Measurements from ENCODE around the gene PARD3. TPM values are rescaled to one million over a fixed set of nuclear protein-coding genes. Genes with fewer than 3 reads are reported as not detected.

PARD3 gene
- total and polyA plus RNA-seq, 2 donors from 2014 or later: 21.1 to 47.5 TPM

DNA sequence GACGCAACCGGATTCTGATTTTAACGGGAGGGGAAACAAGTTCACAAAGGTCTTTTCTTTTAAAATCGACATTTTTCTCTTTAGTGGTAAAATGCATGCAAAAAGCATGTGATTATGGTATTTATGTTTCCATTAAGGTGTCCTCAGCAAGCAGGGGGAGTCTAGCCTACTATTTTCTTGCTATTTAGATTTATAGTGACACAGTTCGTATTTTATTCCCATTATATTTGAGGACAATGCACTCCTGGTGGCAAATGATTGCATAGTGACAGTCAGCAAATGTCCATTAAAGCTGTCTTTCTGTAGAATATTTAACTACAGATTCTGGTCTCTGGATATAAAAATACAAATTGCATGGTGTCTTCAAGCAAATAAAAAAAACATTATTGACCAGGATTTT lies 554.2 kb downstream of the PARD3 start:
- Histone ChIP-seq H3K9ac (ENCODE audit: low read length in 3 of 3) (no peak overlapping the region), H3K4me1 (ENCODE audit: control insufficient read depth in 2 of 3, insufficient read depth in 2 of 3, low read depth in 1 of 3, low read length in 3 of 3) (no peaks in the 10 kb centered on the region), H3K27me3 (ENCODE audit: control insufficient read depth, insufficient read depth, low read length) (no peaks in the 10 kb centered on the region), H3K27ac (ENCODE audit: low read depth in 2 of 2, low read length in 2 of 2) (no peak overlapping the region), H3K9me3 (ENCODE audit: control insufficient read depth in 2 of 3, insufficient read depth in 1 of 3, low read length in 3 of 3) (peaks cover 0 to 3% (median 0%) of the 10 kb centered on the region in 3 donors), H3K36me3 (ENCODE audit: control insufficient read depth in 2 of 3, insufficient read depth in 3 of 3, low read length in 3 of 3) (no peaks in the 10 kb centered on the region), H3K4me3 (ENCODE audit: low read length in 3 of 3) (no peak overlapping the region)
- TF ChIP-seq, protein P1, sequence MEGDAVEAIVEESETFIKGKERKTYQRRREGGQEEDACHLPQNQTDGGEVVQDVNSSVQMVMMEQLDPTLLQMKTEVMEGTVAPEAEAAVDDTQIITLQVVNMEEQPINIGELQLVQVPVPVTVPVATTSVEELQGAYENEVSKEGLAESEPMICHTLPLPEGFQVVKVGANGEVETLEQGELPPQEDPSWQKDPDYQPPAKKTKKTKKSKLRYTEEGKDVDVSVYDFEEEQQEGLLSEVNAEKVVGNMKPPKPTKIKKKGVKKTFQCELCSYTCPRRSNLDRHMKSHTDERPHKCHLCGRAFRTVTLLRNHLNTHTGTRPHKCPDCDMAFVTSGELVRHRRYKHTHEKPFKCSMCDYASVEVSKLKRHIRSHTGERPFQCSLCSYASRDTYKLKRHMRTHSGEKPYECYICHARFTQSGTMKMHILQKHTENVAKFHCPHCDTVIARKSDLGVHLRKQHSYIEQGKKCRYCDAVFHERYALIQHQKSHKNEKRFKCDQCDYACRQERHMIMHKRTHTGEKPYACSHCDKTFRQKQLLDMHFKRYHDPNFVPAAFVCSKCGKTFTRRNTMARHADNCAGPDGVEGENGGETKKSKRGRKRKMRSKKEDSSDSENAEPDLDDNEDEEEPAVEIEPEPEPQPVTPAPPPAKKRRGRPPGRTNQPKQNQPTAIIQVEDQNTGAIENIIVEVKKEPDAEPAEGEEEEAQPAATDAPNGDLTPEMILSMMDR (IDR thresholded peaks at IDR 0.05; ENCODE audit: borderline replicate concordance, extremely low read depth, insufficient read depth): no peak
- no peak for DNase-seq
- intact Hi-C loops (cut with DNase I): no loop called here
- no peak for FAIRE-seq

- H3K27me3 ChIP-seq (ENCODE audit: control insufficient read depth, insufficient read depth, low read length): no peaks in the 10 kb centered on the region
- no peak for DNase-seq
- intact Hi-C loops (cut with DNase I): no loop called here
Measured at GRCh38 chr10:34256216-34256615, 558.9 kb downstream of the PARD3 start.

DNA sequence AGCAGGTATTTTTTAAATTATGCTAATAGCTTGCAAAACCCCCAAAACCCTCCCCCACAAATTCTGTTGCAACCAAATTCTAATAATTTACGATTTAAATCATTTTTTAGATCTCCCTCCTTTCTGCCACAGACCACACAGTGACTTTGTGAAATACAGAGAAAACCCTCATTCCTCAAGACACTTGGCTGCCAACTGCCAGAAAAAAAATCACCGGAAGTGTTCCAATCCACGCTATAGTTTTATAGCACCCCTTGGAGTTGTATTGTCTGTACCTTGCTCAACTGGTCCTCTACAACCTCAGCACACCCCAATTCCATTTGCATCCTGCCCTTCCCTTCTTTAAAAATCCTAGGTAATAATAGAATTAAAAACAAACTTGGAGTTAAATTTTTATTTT lies 560.1 kb downstream of the PARD3 start:
- H3K27ac ChIP-seq (ENCODE audit: low read depth in 2 of 2, low read length in 2 of 2): no peak overlapping the region
- no peak for DNase-seq
- no peaks in the 10 kb centered on the region for H3K36me3 ChIP-seq (ENCODE audit: control insufficient read depth in 2 of 3, insufficient read depth in 3 of 3, low read length in 3 of 3)
- FAIRE-seq: no peak
- no peaks in the 10 kb centered on the region for H3K4me1 ChIP-seq (ENCODE audit: control insufficient read depth in 2 of 3, insufficient read depth in 2 of 3, low read depth in 1 of 3, low read length in 3 of 3)
- no peak overlapping the region for H3K4me3 ChIP-seq (ENCODE audit: low read length in 3 of 3)
- H3K9ac ChIP-seq (ENCODE audit: low read length in 3 of 3): no peak overlapping the region
- peaks cover 0 to 3% (median 0%) of the 10 kb centered on the region in 3 donors for H3K9me3 ChIP-seq (ENCODE audit: control insufficient read depth in 2 of 3, insufficient read depth in 1 of 3, low read length in 3 of 3)
- H3K27me3 ChIP-seq (ENCODE audit: control insufficient read depth, insufficient read depth, low read length): no peaks in the 10 kb centered on the region
- TF ChIP-seq, protein P1 (IDR thresholded peaks at IDR 0.05; ENCODE audit: borderline replicate concordance, extremely low read depth, insufficient read depth): no peak
- intact Hi-C loops (cut with DNase I): no loop called here

More at GRCh38 chr10:34256216-34256615, 558.9 kb downstream of the PARD3 start:
- Histone ChIP-seq H3K27ac (ENCODE audit: low read depth in 2 of 2, low read length in 2 of 2) (no peak overlapping the region), H3K9ac (ENCODE audit: low read length in 3 of 3) (no peak overlapping the region), H3K4me1 (ENCODE audit: control insufficient read depth in 2 of 3, insufficient read depth in 2 of 3, low read depth in 1 of 3, low read length in 3 of 3) (no peaks in the 10 kb centered on the region), H3K9me3 (ENCODE audit: control insufficient read depth in 2 of 3, insufficient read depth in 1 of 3, low read length in 3 of 3) (peaks cover 0 to 3% (median 0%) of the 10 kb centered on the region in 3 donors), H3K4me3 (ENCODE audit: low read length in 3 of 3) (no peak overlapping the region), H3K36me3 (ENCODE audit: control insufficient read depth in 2 of 3, insufficient read depth in 3 of 3, low read length in 3 of 3) (no peaks in the 10 kb centered on the region)
- TF ChIP-seq, protein P1 (IDR thresholded peaks at IDR 0.05; ENCODE audit: borderline replicate concordance, extremely low read depth, insufficient read depth): no peak
- FAIRE-seq: no peak

- H3K27me3 ChIP-seq (ENCODE audit: control insufficient read depth, insufficient read depth, low read length): no peaks in the 10 kb centered on the region
- no peaks in the 10 kb centered on the region for H3K36me3 ChIP-seq (ENCODE audit: control insufficient read depth in 2 of 3, insufficient read depth in 3 of 3, low read length in 3 of 3)
- TF ChIP-seq, protein P1 (IDR thresholded peaks at IDR 0.05; ENCODE audit: borderline replicate concordance, extremely low read depth, insufficient read depth): no peak
- no peak for FAIRE-seq
- intact Hi-C loops (cut with DNase I): no loop called here
- H3K9me3 ChIP-seq (ENCODE audit: control insufficient read depth in 2 of 3, insufficient read depth in 1 of 3, low read length in 3 of 3): peaks cover 0 to 3% (median 0%) of the 10 kb centered on the region in 3 donors
- no peak overlapping the region for H3K9ac ChIP-seq (ENCODE audit: low read length in 3 of 3)
- H3K4me1 ChIP-seq (ENCODE audit: control insufficient read depth in 2 of 3, insufficient read depth in 2 of 3, low read depth in 1 of 3, low read length in 3 of 3): no peaks in the 10 kb centered on the region
- no peak for DNase-seq
- no peak overlapping the region for H3K4me3 ChIP-seq (ENCODE audit: low read length in 3 of 3)
- no peak overlapping the region for H3K27ac ChIP-seq (ENCODE audit: low read depth in 2 of 2, low read length in 2 of 2)
Measured at GRCh38 chr10:34254596-34254995, 560.5 kb downstream of the PARD3 start.

All from kidney (tissue), 14 donors.